Measurements from ENCODE around the gene C19orf33.

DNA sequence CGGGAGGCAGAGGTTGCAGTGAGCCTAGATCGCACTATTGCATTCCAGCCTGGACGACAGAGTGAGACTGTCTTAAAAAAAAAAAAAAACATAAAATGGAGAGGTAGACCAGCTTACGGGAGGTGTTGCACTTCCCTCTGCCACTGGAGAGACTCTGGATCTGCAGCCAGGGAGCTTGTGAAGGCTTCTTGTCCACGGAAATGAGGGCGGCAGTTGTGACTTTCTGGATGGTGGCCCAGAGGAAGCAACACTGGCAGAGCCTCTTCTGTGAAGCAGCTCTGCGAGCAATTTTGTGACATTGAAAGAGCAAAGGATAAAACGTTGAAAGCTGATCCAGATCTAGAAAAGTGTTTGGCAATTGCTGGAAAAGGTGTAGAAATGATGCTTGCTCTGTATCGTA lies 29.3 kb upstream of the C19orf33 start:
- TF ChIP-seq, protein P1, sequence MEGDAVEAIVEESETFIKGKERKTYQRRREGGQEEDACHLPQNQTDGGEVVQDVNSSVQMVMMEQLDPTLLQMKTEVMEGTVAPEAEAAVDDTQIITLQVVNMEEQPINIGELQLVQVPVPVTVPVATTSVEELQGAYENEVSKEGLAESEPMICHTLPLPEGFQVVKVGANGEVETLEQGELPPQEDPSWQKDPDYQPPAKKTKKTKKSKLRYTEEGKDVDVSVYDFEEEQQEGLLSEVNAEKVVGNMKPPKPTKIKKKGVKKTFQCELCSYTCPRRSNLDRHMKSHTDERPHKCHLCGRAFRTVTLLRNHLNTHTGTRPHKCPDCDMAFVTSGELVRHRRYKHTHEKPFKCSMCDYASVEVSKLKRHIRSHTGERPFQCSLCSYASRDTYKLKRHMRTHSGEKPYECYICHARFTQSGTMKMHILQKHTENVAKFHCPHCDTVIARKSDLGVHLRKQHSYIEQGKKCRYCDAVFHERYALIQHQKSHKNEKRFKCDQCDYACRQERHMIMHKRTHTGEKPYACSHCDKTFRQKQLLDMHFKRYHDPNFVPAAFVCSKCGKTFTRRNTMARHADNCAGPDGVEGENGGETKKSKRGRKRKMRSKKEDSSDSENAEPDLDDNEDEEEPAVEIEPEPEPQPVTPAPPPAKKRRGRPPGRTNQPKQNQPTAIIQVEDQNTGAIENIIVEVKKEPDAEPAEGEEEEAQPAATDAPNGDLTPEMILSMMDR (IDR thresholded peaks at IDR 0.05; ENCODE audit: low read length): no peak
- no peak for TF ChIP-seq EZH2phosphoT487 (IDR thresholded peaks at IDR 0.05; ENCODE audit: low read length)
